Left lung (tissue), 10 donors: Measurements from ENCODE around the gene TNFSF12. TPM values are rescaled to one million over a fixed set of nuclear protein-coding genes. Genes with fewer than 3 reads are reported as not detected.

Experiments used
- ATAC-seq: fragments of 200-7000 bp; cut with Tn5 transposase; one replicate; pipeline ENCODE4 v1.9.1; 2020; ENCODE audit warnings: moderate library complexity
- DNase-seq, 4 donors: peaks; one replicate each; pipeline ENCODE4 v3.0.0-alpha.2; 2013 to 2020
- H3K27ac ChIP-seq, 2 donors: fragments of 200-600 bp; sonication (generic) in 1 of 2; one replicate each; pipeline versions ENCODE4 v1.5.0 to v1.8.0; 2020 to 2021
- H3K27me3 ChIP-seq, 2 donors: fragments of 200-600 bp; sonication (generic) in 1 of 2; one replicate each; pipeline versions ENCODE4 v1.5.0 to v1.8.0; 2020 to 2021
- H3K36me3 ChIP-seq, 2 donors: fragments of 200-600 bp; sonication (generic) in 1 of 2; one replicate each; pipeline versions ENCODE4 v1.5.0 to v1.8.0; 2020 to 2021
- H3K4me1 ChIP-seq, 2 donors: fragments of 200-600 bp; one replicate each; pipeline ENCODE4 v1.8.0; 2021
- H3K4me3 ChIP-seq, 2 donors: fragments of 200-600 bp; sonication (generic) in 1 of 2; one replicate each; pipeline versions ENCODE4 v1.5.0 to v1.8.0; 2020 to 2021; ENCODE audit warnings: mild to moderate bottlenecking in 1 of 2
- H3K9me3 ChIP-seq, 2 donors: fragments of 200-600 bp; sonication (generic) in 1 of 2; one replicate each; pipeline versions ENCODE4 v1.5.0 to v1.8.0; 2020 to 2021
- CTCF ChIP-seq, 2 donors: fragments of 200-600 bp; sonication (generic) in 1 of 2; IDR thresholded peaks; one replicate each; pipeline versions ENCODE4 v1.5.0 to v1.8.0; 2021; ENCODE audit warnings: antibody characterized with exemption in 2 of 2
- intact Hi-C, 2 donors: fragments of 100-400 bp; cut with DNase I; formaldehyde crosslinking; loops; one replicate each; pipeline versions ENCODE4 v1.11.2 to v1.14.2; 2022
- polyA plus RNA-seq, 6 donors: library from polyadenylated mRNA; unstranded; fragments of 120-200 nt; gene quantifications; one replicate each; pipeline ENCODE4 v1.2.1, GENCODE V29; 2013; ENCODE audit not compliant: insufficient read length in 6 of 6
- total RNA-seq, 2 donors: library from RNA; stranded (reverse); fragmentation: NEBNext Ultra II Directional; extraction: Animal tissue kit (Norgen Biotek cat#: 25700); gene quantifications; one replicate each; pipeline ENCODE4 v1.2.1, GENCODE V29; 2021
- donor health status: DM: no; HTN: yes; CAD: no.
- donor health status: DM: no; HTN: no; CAD: no.

The TNFSF12 gene
- total and polyA plus RNA-seq, 8 donors = 23.6 to 50.5 (median 29.9) TPM

DNA sequence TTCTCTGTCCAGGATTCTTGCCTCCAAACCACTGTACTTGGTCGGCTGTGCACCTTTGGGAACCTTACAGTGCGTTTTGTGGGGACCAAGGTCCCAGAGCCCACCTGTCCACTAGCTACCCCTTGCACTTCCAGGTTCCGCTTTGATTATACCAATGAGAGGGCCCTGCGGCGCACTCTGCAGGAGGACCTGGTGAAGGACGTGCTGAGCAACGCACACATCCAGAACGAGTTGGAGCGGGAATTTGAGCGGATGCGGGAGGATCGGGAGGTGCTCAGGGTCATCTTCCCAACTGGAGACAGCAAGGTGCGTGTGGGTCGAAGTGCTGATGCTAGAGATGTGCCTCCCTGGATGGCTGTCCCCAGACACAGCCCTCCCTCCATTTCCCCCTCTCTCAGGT is 45.9 kb upstream of the TNFSF12 start:
- intact Hi-C loops = no loop called here
- peaks cover 2 to 100% of the 10 kb centered on the region in 2 donors for H3K36me3 ChIP-seq

DNA sequence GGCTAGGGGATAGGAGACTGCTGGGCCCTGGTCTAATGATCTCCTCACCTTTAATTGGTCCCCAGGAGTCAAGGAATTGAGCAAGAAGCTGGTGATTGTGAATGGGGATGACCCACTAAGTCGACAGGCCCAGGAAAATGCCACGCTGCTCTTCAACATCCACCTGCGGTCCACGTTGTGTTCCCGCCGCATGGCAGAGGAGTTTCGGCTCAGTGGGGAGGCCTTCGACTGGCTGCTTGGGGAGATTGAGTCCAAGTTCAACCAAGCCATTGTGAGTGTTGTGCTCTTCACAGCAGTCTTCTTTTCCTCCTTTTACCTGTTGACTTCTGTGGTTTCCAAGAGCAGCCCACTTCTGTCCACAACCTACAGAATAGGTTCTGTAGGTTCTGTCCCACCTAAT is 45.3 kb upstream of the TNFSF12 start:
- H3K36me3 ChIP-seq = peaks cover 2 to 100% of the 10 kb centered on the region in 2 donors
- no peaks in the 10 kb centered on the region for H3K4me1 ChIP-seq
- no peaks in the 10 kb centered on the region for H3K9me3 ChIP-seq
- DNase-seq = no peak
- no peaks in the 10 kb centered on the region for H3K27me3 ChIP-seq
- no peak overlapping the region for H3K27ac ChIP-seq
- ATAC-seq = no peak
- no peak overlapping the region for H3K4me3 ChIP-seq
- no peak for TF ChIP-seq CTCF (IDR thresholded peaks at IDR 0.05)
- intact Hi-C loops = no loop called here

More for the DNA sequence above, 45.9 kb upstream of the TNFSF12 start:
- no peak for TF ChIP-seq CTCF (IDR thresholded peaks at IDR 0.05)
- H3K4me1 ChIP-seq = no peaks in the 10 kb centered on the region
- ATAC-seq (no peak), DNase-seq (no peak)
- no peaks in the 10 kb centered on the region for H3K9me3 ChIP-seq
- H3K4me3 ChIP-seq = no peak overlapping the region
- no peak overlapping the region for H3K27ac ChIP-seq
- no peaks in the 10 kb centered on the region for H3K27me3 ChIP-seq

- Histone ChIP-seq H3K27ac (no peak overlapping the region), H3K4me3 (no peak overlapping the region), H3K36me3 (peaks cover 0 to 100% of the 10 kb centered on the region in 2 donors), H3K9me3 (no peaks in the 10 kb centered on the region), H3K4me1 (no peaks in the 10 kb centered on the region), H3K27me3 (no peaks in the 10 kb centered on the region)
- TF ChIP-seq CTCF (IDR thresholded peaks at IDR 0.05) = no peak
- ATAC-seq (no peak), DNase-seq (no peak)
- intact Hi-C loops = no loop called here
Measured at GRCh38 chr17:7508145-7508544, 40.7 kb upstream of the TNFSF12 start.

DNA sequence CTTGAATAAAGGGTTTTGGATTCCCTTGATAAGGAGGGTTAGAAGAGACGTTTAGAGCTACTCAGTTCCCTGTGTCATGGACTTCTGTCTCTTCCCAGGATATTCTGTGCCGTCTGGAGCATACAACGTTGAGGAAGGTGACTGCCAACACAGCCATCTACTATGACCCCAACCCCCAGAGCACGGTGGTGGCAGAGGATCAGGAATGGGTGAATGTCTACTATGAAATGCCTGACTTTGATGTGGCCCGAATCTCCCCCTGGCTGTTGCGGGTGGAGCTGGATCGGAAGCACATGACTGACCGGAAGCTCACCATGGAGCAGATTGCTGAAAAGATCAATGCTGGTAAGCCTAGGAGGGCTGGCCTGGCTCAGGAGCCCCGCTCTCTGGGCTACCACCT is 40.0 kb upstream of the TNFSF12 start:
- Histone ChIP-seq H3K4me1 (no peaks in the 10 kb centered on the region), H3K27ac (no peak overlapping the region), H3K36me3 (peaks cover 0 to 100% of the 10 kb centered on the region in 2 donors), H3K9me3 (no peaks in the 10 kb centered on the region), H3K27me3 (no peaks in the 10 kb centered on the region), H3K4me3 (no peak overlapping the region)
- no peak for DNase-seq
- ATAC-seq = no peak
- TF ChIP-seq CTCF (IDR thresholded peaks at IDR 0.05) = no peak
- intact Hi-C loops = no loop called here

GRCh38 chr17:7509937-7510336 is 38.9 kb upstream of the TNFSF12 start:
- Histone ChIP-seq H3K27ac (no peak overlapping the region), H3K27me3 (no peaks in the 10 kb centered on the region), H3K36me3 (peaks cover 0 to 98% of the 10 kb centered on the region in 2 donors), H3K4me3 (no peak overlapping the region), H3K9me3 (no peaks in the 10 kb centered on the region), H3K4me1 (peaks cover 2 to 3% of the 10 kb centered on the region in 2 donors)
- no peak for TF ChIP-seq CTCF (IDR thresholded peaks at IDR 0.05)
- ATAC-seq (no peak), DNase-seq (no peak)
- intact Hi-C loops = loop anchor here in 1 of 2 donors (5.0 kb wide), 1 partner anchor 52 kb away; the partner anchor contains the start of gene SENP3
